Thyroid gland (tissue), 4 donors: ENCODE results near the gene IFTAP.

Source experiments
- POLR2A ChIP-seq, 2 donors: fragments of 450-650 bp; IDR thresholded peaks; one replicate each; pipeline ENCODE4 v1.6.1; 2017; ENCODE audit warnings: antibody characterized with exemption in 2 of 2, mild to moderate bottlenecking in 2 of 2, moderate library complexity in 1 of 2
- TF ChIP-seq, protein P1 (sequence below), 6 experiments: fragments of 200-600 bp in 3 of 6; fragments of 450-650 bp in 3 of 6; sonication (generic) in 3 of 6; IDR thresholded peaks; one replicate each; pipeline ENCODE4 v1.5.1; 2016 to 2019; ENCODE audit warnings: antibody characterized with exemption in 6 of 6, mild to moderate bottlenecking in 2 of 6, inconsistent platforms in 1 of 6, moderate library complexity in 1 of 6

GRCh38 chr11:36608491-36609199 lies 14.3 kb downstream of the IFTAP start:
- TF ChIP-seq, protein P1, sequence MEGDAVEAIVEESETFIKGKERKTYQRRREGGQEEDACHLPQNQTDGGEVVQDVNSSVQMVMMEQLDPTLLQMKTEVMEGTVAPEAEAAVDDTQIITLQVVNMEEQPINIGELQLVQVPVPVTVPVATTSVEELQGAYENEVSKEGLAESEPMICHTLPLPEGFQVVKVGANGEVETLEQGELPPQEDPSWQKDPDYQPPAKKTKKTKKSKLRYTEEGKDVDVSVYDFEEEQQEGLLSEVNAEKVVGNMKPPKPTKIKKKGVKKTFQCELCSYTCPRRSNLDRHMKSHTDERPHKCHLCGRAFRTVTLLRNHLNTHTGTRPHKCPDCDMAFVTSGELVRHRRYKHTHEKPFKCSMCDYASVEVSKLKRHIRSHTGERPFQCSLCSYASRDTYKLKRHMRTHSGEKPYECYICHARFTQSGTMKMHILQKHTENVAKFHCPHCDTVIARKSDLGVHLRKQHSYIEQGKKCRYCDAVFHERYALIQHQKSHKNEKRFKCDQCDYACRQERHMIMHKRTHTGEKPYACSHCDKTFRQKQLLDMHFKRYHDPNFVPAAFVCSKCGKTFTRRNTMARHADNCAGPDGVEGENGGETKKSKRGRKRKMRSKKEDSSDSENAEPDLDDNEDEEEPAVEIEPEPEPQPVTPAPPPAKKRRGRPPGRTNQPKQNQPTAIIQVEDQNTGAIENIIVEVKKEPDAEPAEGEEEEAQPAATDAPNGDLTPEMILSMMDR (IDR thresholded peaks at IDR 0.05) = no peak
- TF ChIP-seq POLR2A (IDR thresholded peaks at IDR 0.05) = no peak
